Left ventricle myocardium inferior (tissue), 1 donor: ENCODE data around the gene AUTS2. TPM values are rescaled to one million over a fixed set of nuclear protein-coding genes. Genes with fewer than 3 reads are reported as not detected.

Experiments
- DNase-seq: peaks from one replicate; pipeline ENCODE4 v3.0.0-alpha.2; 2020
- H3K27ac ChIP-seq: fragments of 200-600 bp; replicated peaks from 2 replicates; pipeline ENCODE4 v1.8.0; 2021
- H3K27me3 ChIP-seq: fragments of 200-600 bp; 2 replicates; pipeline ENCODE4 v1.8.0; 2021; ENCODE audit warnings: low read depth
- H3K36me3 ChIP-seq: fragments of 200-600 bp; 2 replicates; pipeline ENCODE4 v1.8.0; 2021
- H3K4me1 ChIP-seq: fragments of 200-600 bp; 2 replicates; pipeline ENCODE4 v1.8.0; 2021
- H3K4me3 ChIP-seq: fragments of 200-600 bp; 2 replicates; pipeline ENCODE4 v1.8.0; 2021; ENCODE audit warnings: mild to moderate bottlenecking, moderate library complexity
- H3K9me3 ChIP-seq: fragments of 200-600 bp; replicated peaks from 2 replicates; pipeline ENCODE4 v1.8.0; 2021
- intact Hi-C: fragments of 100-400 bp; cut with micrococcal nuclease; formaldehyde crosslinking; loops from one replicate; pipeline ENCODE4 v1.11.0; 2022
- total RNA-seq: library from RNA; stranded (reverse); fragmentation: NEBNext Ultra II Directional; extraction: Animal tissue kit (Norgen Biotek cat#: 25700); gene quantifications from one replicate; pipeline ENCODE4 v1.2.1, GENCODE V29; 2021
- TF ChIP-seq, protein P1 (sequence below): fragments of 200-600 bp; IDR thresholded peaks from 2 replicates; pipeline ENCODE4 v1.8.0; 2021; ENCODE audit warnings: antibody characterized with exemption, mild to moderate bottlenecking, borderline replicate concordance
- donor health status: DM: no; HTN: yes; CAD: no; lungs with severe emphysema.

AUTS2 gene
- total RNA-seq, 1 donor from 2014 or later = 10.5 TPM

DNA sequence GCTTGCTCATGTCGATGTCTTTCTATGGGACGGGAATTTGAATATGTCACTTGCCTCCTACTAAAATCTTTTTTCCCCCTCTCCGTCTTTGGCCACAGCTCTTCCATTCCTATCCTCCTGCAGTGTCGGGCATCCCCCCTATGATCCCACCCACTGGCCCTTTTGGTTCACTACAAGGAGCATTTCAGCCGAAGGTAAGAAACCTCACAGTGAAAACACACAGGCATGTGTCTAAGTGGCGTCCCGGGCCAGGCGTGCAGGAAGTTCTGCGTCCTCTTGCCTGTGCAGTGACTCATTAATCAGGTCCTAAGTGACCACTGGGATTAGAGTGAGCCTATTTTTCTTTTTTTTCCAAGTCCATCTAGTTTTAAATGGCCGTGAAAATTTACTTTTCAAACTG, 1173.2 kb downstream of the AUTS2 start:
- H3K4me3 ChIP-seq = no peak overlapping the region
- no peak for DNase-seq
- TF ChIP-seq, protein P1, sequence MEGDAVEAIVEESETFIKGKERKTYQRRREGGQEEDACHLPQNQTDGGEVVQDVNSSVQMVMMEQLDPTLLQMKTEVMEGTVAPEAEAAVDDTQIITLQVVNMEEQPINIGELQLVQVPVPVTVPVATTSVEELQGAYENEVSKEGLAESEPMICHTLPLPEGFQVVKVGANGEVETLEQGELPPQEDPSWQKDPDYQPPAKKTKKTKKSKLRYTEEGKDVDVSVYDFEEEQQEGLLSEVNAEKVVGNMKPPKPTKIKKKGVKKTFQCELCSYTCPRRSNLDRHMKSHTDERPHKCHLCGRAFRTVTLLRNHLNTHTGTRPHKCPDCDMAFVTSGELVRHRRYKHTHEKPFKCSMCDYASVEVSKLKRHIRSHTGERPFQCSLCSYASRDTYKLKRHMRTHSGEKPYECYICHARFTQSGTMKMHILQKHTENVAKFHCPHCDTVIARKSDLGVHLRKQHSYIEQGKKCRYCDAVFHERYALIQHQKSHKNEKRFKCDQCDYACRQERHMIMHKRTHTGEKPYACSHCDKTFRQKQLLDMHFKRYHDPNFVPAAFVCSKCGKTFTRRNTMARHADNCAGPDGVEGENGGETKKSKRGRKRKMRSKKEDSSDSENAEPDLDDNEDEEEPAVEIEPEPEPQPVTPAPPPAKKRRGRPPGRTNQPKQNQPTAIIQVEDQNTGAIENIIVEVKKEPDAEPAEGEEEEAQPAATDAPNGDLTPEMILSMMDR = no peak
- H3K27me3 ChIP-seq = no peaks in the 10 kb centered on the region
- H3K27ac ChIP-seq = no peak overlapping the region
- H3K4me1 ChIP-seq = no peaks in the 10 kb centered on the region
- no peaks in the 10 kb centered on the region for H3K9me3 ChIP-seq
- intact Hi-C loops = no loop called here
- peaks cover 42% of the 10 kb centered on the region for H3K36me3 ChIP-seq

- no peaks in the 10 kb centered on the region for H3K9me3 ChIP-seq
- no peak overlapping the region for H3K27ac ChIP-seq
- H3K27me3 ChIP-seq = no peaks in the 10 kb centered on the region
- TF ChIP-seq, protein P1 = no peak
- intact Hi-C loops = no loop called here
- no peak overlapping the region for H3K4me3 ChIP-seq
- DNase-seq = no peak
- H3K36me3 ChIP-seq = peaks cover 47% of the 10 kb centered on the region
- no peaks in the 10 kb centered on the region for H3K4me1 ChIP-seq
Measured at GRCh38 chr7:70772891-70773290, 1174.6 kb downstream of the AUTS2 start.

GRCh38 chr7:70773406-70773805, 1175.1 kb downstream of the AUTS2 start:
- Histone ChIP-seq H3K36me3 (peaks cover 46% of the 10 kb centered on the region), H3K4me3 (no peak overlapping the region), H3K4me1 (no peaks in the 10 kb centered on the region), H3K27ac (no peak overlapping the region), H3K27me3 (no peaks in the 10 kb centered on the region), H3K9me3 (no peaks in the 10 kb centered on the region)
- DNase-seq = no peak
- TF ChIP-seq, protein P1 = no peak
- intact Hi-C loops = no loop called here

DNA sequence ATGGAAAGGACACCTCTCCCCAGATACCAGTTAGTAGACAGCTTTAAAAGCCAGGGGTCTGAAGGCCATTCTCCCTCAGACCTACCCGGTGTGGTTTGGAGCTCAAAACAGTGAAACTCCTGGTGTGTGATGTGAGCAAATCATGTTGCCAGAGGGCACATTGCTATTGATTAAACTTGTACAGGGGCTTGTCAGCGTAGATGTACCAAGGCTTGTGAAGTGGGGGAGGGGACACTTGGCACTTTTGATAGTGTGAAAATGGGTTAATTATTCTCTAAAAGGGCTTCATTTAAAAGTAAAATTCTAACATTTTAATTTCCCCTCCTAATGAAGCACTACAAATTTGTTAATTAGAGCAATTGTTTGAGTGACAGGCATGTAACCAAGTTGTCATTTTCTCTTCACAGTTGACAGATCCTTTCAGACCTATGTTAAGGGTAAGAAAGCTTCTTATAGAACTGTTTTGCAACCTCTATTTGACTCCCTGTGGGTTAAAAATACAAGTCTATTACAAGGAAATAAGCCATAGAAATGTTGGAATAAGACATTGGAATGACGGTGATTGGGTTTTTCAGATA, 1176.8 kb downstream of the AUTS2 start:
- H3K4me1 ChIP-seq = no peaks in the 10 kb centered on the region
- TF ChIP-seq, protein P1 = no peak

GRCh38 chr7:70775570-70776156, 1177.4 kb downstream of the AUTS2 start:
- no peak overlapping the region for H3K4me3 ChIP-seq
- H3K9me3 ChIP-seq = no peaks in the 10 kb centered on the region
- peaks cover 43% of the 10 kb centered on the region for H3K36me3 ChIP-seq
- H3K27me3 ChIP-seq = no peaks in the 10 kb centered on the region
- no peak overlapping the region for H3K27ac ChIP-seq
- H3K4me1 ChIP-seq = no peaks in the 10 kb centered on the region
- TF ChIP-seq, protein P1 = no peak
- no peak for DNase-seq
- intact Hi-C loops = no loop called here

More for the DNA sequence above, 1176.8 kb downstream of the AUTS2 start:
- Histone ChIP-seq H3K27ac (no peak overlapping the region), H3K9me3 (no peaks in the 10 kb centered on the region), H3K27me3 (no peaks in the 10 kb centered on the region), H3K36me3 (peaks cover 45% of the 10 kb centered on the region), H3K4me3 (no peak overlapping the region)
- DNase-seq = no peak
- intact Hi-C loops = no loop called here
